Neural cell (in vitro differentiated cells): Measurements from ENCODE around the gene INTS7.

Experiments used
- POLR2AphosphoS5 ChIP-seq: IDR thresholded peaks from 2 replicates; pipeline ENCODE4 v1.6.1; 2012
- TAF1 ChIP-seq: IDR thresholded peaks from 2 replicates; pipeline ENCODE4 v1.6.1; 2012; ENCODE audit warnings: low read depth
- TF ChIP-seq, protein P1 (sequence below): fragments of 450-650 bp; IDR thresholded peaks from 2 replicates; pipeline ENCODE4 v1.5.1; 2014; ENCODE audit warnings: antibody characterized with exemption, mild to moderate bottlenecking, moderate library complexity; ENCODE audit not compliant: poor library complexity, severe bottlenecking

DNA sequence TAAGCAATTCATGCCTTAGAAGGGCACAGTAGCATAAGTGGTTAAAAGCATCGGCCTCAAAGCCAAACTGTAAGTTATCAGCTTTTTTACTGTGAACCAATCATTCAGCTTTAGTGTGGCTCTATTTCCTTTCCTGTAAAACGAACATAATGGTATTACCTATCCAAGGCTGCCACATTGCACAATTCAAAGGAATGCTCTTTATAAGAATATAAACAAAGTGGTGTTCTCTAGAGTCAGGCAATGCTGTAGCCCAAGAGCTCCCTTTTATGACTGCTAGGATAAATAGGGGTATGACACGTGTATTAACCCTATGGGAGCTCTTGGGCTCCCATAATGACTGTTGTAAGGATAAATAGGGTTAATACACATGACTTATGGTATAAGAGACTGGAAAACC is 25.4 kb downstream of the INTS7 start:
- TF ChIP-seq, protein P1, sequence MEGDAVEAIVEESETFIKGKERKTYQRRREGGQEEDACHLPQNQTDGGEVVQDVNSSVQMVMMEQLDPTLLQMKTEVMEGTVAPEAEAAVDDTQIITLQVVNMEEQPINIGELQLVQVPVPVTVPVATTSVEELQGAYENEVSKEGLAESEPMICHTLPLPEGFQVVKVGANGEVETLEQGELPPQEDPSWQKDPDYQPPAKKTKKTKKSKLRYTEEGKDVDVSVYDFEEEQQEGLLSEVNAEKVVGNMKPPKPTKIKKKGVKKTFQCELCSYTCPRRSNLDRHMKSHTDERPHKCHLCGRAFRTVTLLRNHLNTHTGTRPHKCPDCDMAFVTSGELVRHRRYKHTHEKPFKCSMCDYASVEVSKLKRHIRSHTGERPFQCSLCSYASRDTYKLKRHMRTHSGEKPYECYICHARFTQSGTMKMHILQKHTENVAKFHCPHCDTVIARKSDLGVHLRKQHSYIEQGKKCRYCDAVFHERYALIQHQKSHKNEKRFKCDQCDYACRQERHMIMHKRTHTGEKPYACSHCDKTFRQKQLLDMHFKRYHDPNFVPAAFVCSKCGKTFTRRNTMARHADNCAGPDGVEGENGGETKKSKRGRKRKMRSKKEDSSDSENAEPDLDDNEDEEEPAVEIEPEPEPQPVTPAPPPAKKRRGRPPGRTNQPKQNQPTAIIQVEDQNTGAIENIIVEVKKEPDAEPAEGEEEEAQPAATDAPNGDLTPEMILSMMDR: no peak
- TF ChIP-seq TAF1: no peak
- no peak for TF ChIP-seq POLR2AphosphoS5
